Left renal pelvis (tissue), 4 donors: ENCODE results near the gene ACSS3. TPM values are rescaled to one million over a fixed set of nuclear protein-coding genes. Genes with fewer than 3 reads are reported as not detected.

ENCODE experiments used
- DNase-seq, 4 donors: peaks; one replicate each; pipeline ENCODE4 v3.0.0-alpha.2; 2013; ENCODE audit warnings: low read depth in 4 of 4, low spot score in 3 of 4
- polyA plus RNA-seq, 4 donors: library from polyadenylated mRNA; unstranded; fragments of 120-200 nt; gene quantifications; one replicate each; pipeline ENCODE4 v1.2.1, GENCODE V29; 2013; ENCODE audit not compliant: insufficient read length in 4 of 4

ACSS3 gene
- polyA plus RNA-seq, 4 donors: 18.3 to 35.9 (median 21.7) TPM

GRCh38 chr12:81212996-81213696, 135.3 kb downstream of the ACSS3 start:
- DNase-seq: no peak

GRCh38 chr12:81216739-81217138, 138.9 kb downstream of the ACSS3 start:
- DNase-seq: no peak

GRCh38 chr12:81221681-81222080, 143.8 kb downstream of the ACSS3 start:
- no peak for DNase-seq

GRCh38 chr12:81222846-81223592, 145.1 kb downstream of the ACSS3 start:
- DNase-seq: no peak

- DNase-seq: no peak
These were observed 146.7 kb downstream of the ACSS3 start for GRCh38 chr12:81224626-81225025.

GRCh38 chr12:81229759-81230158, 151.9 kb downstream of the ACSS3 start:
- DNase-seq: no peak

GRCh38 chr12:81231574-81232368, 153.9 kb downstream of the ACSS3 start:
- DNase-seq: no peak

GRCh38 chr12:81245458-81245857, 167.6 kb downstream of the ACSS3 start:
- DNase-seq: peak in 2 of 4 donors; percentile 37 to 45

- DNase-seq: no peak
These were observed 168.2 kb downstream of the ACSS3 start for GRCh38 chr12:81245907-81246570.

GRCh38 chr12:81249976-81250375, 172.1 kb downstream of the ACSS3 start:
- no peak for DNase-seq

- no peak for DNase-seq
These were observed 174.3 kb downstream of the ACSS3 start for GRCh38 chr12:81252228-81252627.

- DNase-seq: no peak
These were observed 175.5 kb downstream of the ACSS3 start for GRCh38 chr12:81253360-81253759.

GRCh38 chr12:81255456-81255855, 177.6 kb downstream of the ACSS3 start:
- DNase-seq: no peak

- DNase-seq: no peak
These were observed 178.1 kb downstream of the ACSS3 start for GRCh38 chr12:81255947-81256346.

GRCh38 chr12:81257947-81258551, 180.2 kb downstream of the ACSS3 start:
- peak in 2 of 4 donors; percentile 32 for DNase-seq

GRCh38 chr12:81259360-81259759, 181.5 kb downstream of the ACSS3 start:
- no peak for DNase-seq

- DNase-seq: no peak
These were observed 183.8 kb downstream of the ACSS3 start for GRCh38 chr12:81261508-81262207.

GRCh38 chr12:81263072-81263471, 185.2 kb downstream of the ACSS3 start:
- no peak for DNase-seq

GRCh38 chr12:81270385-81270784, 192.5 kb downstream of the ACSS3 start:
- no peak for DNase-seq
